HG03196 (cell line): ENCODE results near the gene MTFR2.

ENCODE experiments used
- ATAC-seq: cut with Tn5 transposase; IDR thresholded peaks from one replicate; pipeline ENCODE4 v1.9.1; 2021; ENCODE audit not compliant: unreplicated experiment

Gene MTFR2

DNA sequence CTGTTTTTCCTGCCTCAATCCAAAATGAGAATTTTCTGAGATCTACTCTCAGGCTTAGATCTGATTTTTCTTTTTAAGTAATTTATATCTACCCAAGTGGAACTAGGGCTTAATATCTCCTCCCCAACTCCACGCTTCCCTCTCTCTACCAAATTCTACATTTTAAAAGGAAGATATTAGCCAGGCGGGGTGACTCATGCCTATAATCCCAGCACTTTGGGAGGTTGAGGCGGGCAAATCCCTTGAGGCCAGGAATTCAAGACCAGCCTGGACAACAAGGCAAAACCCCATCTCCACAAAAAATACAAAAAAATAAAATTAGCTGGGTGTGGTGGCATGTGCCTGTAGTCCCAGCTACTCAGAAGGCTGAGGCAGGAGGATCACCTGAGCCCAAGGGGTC, 61.0 kb downstream of the MTFR2 start:
- ATAC-seq: no peak

DNA sequence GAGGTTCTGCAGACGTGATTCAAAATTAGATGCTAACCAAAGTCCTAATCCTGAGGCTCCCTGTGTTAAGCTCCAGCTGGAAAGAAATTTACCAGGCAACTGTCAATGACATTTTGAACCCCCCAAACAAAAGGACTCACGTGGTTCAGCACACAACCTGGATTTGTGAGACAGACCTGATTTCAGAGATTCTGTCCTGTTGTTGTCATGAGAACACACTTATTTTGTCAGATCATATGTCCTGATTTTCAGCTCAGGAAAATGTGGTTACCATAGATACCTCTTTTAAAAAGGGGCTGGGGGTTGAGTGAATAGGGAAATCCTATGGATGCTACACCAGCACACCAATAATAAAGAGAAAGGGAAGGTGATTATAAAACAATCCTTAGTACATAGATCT, 61.6 kb downstream of the MTFR2 start:
- no peak for ATAC-seq

DNA sequence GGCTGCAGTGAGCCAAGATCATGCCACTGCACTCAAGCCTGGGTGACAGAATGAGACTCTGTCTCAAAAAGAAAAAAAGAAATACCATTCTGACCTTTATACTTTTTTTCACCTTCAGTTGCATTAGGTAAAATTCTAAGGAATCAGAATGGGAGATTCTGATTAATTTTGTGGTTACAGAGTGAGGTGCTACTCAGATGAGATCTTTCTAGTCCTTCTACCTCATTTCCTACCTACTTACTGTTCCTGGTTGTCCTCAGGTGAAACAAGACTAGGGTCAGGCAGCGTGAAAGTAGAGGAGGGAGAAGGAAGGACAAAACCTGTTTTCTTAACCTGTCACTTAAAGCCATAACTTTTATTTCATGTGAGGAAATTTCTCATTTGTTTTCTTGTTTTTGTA, 63.7 kb downstream of the MTFR2 start:
- no peak for ATAC-seq

DNA sequence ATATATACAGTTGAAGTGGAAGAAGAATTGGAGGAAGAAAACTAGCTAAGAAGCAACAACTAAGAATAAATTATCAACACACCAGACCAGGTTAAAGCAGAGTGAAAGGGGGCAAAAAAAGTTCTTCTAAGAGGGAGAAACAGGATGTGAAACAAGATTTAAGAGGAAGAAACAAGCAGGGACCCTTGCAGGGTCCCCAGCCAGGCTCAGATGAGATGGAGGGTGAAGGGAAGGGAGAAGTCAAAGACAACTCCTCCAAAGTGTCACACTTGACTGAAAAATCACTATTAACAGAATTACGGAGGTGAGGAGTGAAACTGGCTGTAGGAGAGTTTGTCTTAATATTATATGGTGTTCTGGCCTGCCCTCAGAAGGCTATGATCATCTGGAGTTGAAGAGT, 65.4 kb downstream of the MTFR2 start:
- ATAC-seq: no peak

DNA sequence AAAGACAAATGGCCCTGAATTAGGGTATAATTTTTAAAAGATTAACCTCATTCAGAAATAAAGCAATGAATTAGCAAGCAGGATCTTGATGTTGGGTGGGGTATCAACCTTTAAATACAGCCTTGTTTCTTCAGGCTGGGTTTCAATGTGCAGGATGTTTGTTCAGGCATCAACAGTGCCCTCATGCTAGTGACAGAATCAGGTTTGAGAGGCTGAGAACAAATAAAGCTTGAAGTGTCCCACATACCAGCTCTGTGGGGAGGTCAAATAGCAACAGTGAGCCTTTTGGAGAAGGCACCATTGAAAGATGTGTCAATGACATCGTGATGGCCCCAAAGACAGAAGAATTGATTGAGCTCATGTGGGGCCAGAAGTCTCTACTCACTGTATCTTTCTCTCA, 68.2 kb downstream of the MTFR2 start:
- no peak for ATAC-seq

DNA sequence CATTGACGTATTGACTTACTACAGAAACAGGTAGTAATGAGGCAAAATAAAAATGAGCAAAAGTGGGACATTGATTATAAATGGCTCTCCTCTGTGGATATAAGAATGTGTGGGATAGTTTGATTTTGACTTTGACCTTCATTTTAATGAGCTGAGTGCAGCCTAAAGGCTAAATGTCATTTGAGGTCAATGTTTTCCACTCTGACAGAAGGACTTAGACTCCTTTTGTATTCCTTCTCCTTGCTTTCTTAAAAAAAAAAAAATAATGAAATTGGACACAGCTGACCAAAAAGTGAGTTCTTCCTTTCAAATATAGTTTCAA, 68.6 kb downstream of the MTFR2 start:
- no peak for ATAC-seq
